ENCODE data around the gene USP24.

GRCh38 chr1:55172272-55172671 lies 42.9 kb downstream of the USP24 start:
- TF ChIP-seq GATA2 (CRISPR knock-in tag; IDR thresholded peaks at IDR 0.05) (no peak), CTCF (IDR thresholded peaks at IDR 0.05) (no peak), FOXJ3 (CRISPR knock-in tag; IDR thresholded peaks at IDR 0.05) (no peak), SIN3A (IDR thresholded peaks at IDR 0.05; ENCODE audit: borderline replicate concordance, low read depth, low read length) (no peak), EZH2phosphoT487 (IDR thresholded peaks at IDR 0.05; ENCODE audit: borderline replicate concordance, low read depth) (no peak), RFX5 (IDR thresholded peaks at IDR 0.05; ENCODE audit: low read length) (no peak), FOSL2 (IDR thresholded peaks at IDR 0.05; ENCODE audit: borderline replicate concordance, low read depth) (no peak), RAD21 (IDR thresholded peaks at IDR 0.05; ENCODE audit: low read length) (no peak), POLR2AphosphoS5 (IDR thresholded peaks at IDR 0.05; ENCODE audit: low read depth, low read length) (no peak), CHD2 (IDR thresholded peaks at IDR 0.05; ENCODE audit: low read length, partially characterized antibody) (no peak), RCOR1 (IDR thresholded peaks at IDR 0.05; ENCODE audit: low read length) (no peak)
